ENCODE data around the gene CSNK1D.

Gene CSNK1D

DNA sequence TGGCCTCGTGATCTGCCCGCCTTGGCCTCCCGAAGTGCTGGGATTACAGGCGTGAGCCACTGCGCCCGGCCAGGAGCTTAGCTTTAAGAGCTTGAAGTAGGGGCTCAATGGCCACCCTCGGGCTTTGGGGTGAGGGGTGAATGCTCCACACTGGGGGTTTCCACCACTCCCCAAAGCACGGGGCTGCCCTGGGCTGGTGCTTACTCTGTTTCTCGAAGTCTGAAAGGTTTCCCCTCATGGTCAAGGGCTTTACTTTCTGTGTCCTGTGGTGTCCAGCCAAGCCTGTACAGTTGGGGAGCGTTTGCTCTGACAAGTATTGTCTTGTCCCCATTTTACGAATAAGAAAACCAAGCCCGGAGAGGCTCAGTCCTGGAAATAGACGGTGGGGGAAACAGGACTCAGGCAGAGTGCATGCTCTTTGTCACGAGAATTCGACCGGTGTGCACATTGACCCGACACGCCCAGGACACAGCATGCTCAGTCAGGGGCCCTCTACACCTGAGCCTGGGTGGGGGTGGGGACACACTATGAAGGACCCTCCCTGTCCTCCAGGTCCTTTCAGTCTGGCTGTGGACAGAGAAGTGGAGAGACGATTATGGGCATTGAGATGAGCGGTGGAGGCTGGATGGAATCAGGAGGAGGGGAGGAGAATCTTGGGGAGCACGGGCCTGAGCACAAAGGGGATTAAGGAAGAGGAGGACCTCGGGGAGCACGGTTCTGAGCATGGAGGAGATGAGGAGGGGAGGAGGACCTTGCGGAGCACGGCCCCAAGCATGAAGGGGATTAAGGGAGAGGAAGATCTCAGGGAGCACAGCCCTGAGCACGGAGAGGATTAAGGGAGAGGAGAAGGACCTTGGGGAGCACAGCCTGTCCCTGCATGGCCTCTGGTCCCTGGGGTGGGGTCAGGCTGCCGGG is 36.4 kb upstream of the CSNK1D start:
- no peaks in the 10 kb centered on the region for H3K36me3 ChIP-seq (replicated peaks; ENCODE audit: low read depth, low read length)

DNA sequence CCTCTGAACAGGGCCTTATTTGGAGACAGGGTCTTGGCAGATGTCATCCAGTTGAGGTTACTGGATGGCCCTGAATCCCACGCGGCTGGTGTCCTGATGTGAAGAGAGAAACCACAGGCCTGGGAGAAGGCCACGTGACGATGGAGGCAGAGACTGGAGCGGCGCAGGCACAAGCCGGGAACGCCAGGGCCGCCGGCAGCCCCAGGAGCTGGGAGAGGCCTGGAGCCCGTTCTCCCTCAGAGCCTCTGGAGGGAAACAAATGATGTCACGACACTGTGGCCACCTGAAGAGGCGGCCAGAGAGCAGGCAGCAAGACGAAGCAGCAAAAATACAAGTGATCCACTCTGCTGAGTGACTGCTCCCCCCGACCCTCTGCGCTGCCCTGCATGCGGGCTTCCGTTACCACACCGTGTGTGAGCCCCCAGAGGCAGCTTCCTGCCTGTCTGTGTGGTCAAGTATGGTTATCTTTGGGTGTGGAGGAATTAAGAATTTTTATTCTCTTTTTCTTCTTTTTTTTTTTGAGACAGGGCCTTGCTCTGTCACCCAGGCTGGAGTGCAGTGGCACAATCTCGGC is 32.3 kb upstream of the CSNK1D start:
- Histone ChIP-seq H3K27me3 (ENCODE audit: low read depth, low read length) (peaks cover 4% of the 10 kb centered on the region), H3K27ac (ENCODE audit: low read length) (no peak overlapping the region), H3K4me2 (ENCODE audit: low read length) (no peak overlapping the region), H3K9me3 (ENCODE audit: insufficient read depth, low read length) (no peaks in the 10 kb centered on the region), H4K20me1 (ENCODE audit: insufficient read depth, low read length) (no peaks in the 10 kb centered on the region), H3K4me1 (ENCODE audit: low read length) (peaks cover 5% of the 10 kb centered on the region), H2AFZ (ENCODE audit: low read depth, low read length) (no peak overlapping the region), H3K79me2 (ENCODE audit: low read length) (no peaks in the 10 kb centered on the region), H3K4me3 (ENCODE audit: low read length) (no peak overlapping the region), H3K36me3 (replicated peaks; ENCODE audit: low read depth, low read length) (no peaks in the 10 kb centered on the region), H3K9ac (ENCODE audit: low read length) (no peak overlapping the region)
- TF ChIP-seq, protein P1, sequence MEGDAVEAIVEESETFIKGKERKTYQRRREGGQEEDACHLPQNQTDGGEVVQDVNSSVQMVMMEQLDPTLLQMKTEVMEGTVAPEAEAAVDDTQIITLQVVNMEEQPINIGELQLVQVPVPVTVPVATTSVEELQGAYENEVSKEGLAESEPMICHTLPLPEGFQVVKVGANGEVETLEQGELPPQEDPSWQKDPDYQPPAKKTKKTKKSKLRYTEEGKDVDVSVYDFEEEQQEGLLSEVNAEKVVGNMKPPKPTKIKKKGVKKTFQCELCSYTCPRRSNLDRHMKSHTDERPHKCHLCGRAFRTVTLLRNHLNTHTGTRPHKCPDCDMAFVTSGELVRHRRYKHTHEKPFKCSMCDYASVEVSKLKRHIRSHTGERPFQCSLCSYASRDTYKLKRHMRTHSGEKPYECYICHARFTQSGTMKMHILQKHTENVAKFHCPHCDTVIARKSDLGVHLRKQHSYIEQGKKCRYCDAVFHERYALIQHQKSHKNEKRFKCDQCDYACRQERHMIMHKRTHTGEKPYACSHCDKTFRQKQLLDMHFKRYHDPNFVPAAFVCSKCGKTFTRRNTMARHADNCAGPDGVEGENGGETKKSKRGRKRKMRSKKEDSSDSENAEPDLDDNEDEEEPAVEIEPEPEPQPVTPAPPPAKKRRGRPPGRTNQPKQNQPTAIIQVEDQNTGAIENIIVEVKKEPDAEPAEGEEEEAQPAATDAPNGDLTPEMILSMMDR (IDR thresholded peaks at IDR 0.05; ENCODE audit: low read depth, low read length), result no peak

More for the DNA sequence above, 36.4 kb upstream of the CSNK1D start:
- Histone ChIP-seq H3K79me2 (ENCODE audit: low read length) (no peaks in the 10 kb centered on the region), H3K9ac (ENCODE audit: low read length) (no peak overlapping the region), H3K4me2 (ENCODE audit: low read length) (no peak overlapping the region), H3K4me1 (ENCODE audit: low read length) (no peaks in the 10 kb centered on the region), H4K20me1 (ENCODE audit: insufficient read depth, low read length) (no peaks in the 10 kb centered on the region), H3K9me3 (ENCODE audit: insufficient read depth, low read length) (no peaks in the 10 kb centered on the region), H2AFZ (ENCODE audit: low read depth, low read length) (no peak overlapping the region), H3K4me3 (ENCODE audit: low read length) (no peak overlapping the region), H3K27me3 (ENCODE audit: low read depth, low read length) (no peaks in the 10 kb centered on the region), H3K27ac (ENCODE audit: low read length) (no peak overlapping the region)
- TF ChIP-seq EZH2phosphoT487 (IDR thresholded peaks at IDR 0.05; ENCODE audit: low read depth), result no peak
- TF ChIP-seq, protein P1 (IDR thresholded peaks at IDR 0.05; ENCODE audit: low read depth, low read length), result no peak

DNA sequence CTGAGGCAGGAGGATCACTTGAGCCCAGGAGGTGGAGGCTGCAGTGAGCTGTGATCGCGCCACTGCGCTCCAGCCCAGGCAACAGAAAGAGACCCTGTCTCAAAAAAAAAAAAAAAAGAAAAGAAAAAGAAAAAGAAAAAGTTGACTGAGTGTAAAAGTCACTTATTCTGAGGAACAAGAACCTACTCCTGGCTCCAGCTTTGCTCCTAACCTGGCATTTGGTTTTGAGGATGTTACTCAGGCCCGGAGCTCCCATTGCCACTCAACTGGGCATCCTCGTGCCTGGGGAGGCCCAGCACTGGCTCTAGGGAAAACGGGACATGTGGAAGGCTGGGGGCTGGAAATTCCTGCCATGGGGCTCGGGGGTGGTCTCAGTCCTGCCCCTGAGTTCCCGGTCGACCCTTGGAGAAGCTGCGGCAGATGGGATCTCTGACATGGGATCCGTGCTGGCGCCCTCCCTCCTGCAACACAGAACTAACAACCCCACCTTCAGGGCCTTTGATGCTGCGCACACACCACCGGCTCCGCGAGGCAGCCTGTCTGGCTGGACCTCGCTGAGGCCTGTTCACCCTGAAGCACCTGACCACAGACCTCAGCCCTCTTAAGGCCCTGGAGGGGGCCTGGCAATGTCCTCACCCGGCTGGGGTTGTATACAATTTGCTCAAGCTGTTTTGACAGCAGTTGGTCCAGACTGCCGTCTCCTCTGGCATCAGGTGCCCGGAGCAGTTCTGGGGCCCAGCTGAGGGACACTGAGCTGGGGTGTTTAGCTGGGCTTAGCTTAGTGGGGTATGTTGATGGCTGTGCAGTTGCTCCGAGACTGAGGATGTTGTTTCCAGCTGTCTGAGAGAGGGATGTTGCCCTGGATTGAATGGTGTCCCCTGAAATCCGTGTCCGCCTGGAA is 31.6 kb upstream of the CSNK1D start:
- Histone ChIP-seq H3K36me3 (replicated peaks; ENCODE audit: low read depth, low read length) (no peaks in the 10 kb centered on the region), H3K79me2 (ENCODE audit: low read length) (no peaks in the 10 kb centered on the region), H4K20me1 (ENCODE audit: insufficient read depth, low read length) (no peaks in the 10 kb centered on the region), H3K4me1 (ENCODE audit: low read length) (peaks cover 5% of the 10 kb centered on the region), H2AFZ (ENCODE audit: low read depth, low read length) (no peak overlapping the region), H3K9ac (ENCODE audit: low read length) (no peak overlapping the region), H3K27me3 (ENCODE audit: low read depth, low read length) (peaks cover 4% of the 10 kb centered on the region), H3K4me3 (ENCODE audit: low read length) (no peak overlapping the region), H3K9me3 (ENCODE audit: insufficient read depth, low read length) (no peaks in the 10 kb centered on the region), H3K27ac (ENCODE audit: low read length) (no peak overlapping the region), H3K4me2 (ENCODE audit: low read length) (no peak overlapping the region)
- TF ChIP-seq, protein P1 (IDR thresholded peaks at IDR 0.05; ENCODE audit: low read depth, low read length), result no peak
- no peak for TF ChIP-seq EZH2phosphoT487 (IDR thresholded peaks at IDR 0.05; ENCODE audit: low read depth)
